Stimulated activated CD8-positive, alpha-beta memory T cell treated with anti-CD3 and anti-CD28 coated beads, Interleukin-4, amount 100 ng/mL, for 24 hours (primary cell): ENCODE results near the gene C14orf119.
"Not testable (repeated sequence)": the region's sequence is repeated elsewhere in the genome, so short reads cannot be mapped to it uniquely, and the experiment has no call there.

Source experiments
- DNase-seq: peaks from one replicate; pipeline ENCODE4 v3.0.0-alpha.2; 2020; ENCODE audit warnings: low read depth

Gene C14orf119

DNA sequence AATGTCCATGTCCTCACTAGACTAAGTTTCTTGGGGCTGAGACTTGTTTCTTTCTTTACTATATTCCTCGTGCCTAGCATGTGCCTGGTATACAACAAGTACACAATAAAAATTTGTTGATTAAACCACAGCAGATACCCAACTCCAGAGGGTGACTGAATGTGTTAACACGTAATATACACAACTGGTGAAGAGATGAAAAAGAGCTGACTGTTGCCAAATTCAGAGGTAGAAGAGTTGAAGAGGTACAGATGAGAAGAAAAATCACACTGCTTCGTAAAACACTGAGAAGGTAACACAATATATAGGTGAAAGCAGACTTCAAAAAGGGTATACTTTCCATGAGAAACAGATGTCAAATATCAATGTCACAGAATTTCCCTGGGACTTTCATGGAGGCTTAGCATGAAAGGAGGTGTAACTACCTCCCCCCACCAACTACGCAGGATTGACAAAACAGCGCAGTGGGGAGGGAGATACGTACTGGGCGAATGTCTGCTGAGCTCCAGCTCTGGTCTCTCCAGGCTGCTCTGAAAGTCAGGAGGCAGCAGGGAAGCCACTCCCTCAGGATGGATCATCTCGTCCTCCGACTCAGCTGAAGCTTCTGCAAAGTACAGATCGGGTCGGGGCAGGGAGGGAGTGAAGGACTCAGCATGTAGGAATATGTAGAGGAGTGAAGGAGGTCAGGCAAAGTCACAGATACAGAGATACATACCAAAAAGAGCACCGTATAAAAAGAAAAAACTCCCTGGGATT lies 5.6 kb upstream of the C14orf119 start:
- DNase-seq: no peak

DNA sequence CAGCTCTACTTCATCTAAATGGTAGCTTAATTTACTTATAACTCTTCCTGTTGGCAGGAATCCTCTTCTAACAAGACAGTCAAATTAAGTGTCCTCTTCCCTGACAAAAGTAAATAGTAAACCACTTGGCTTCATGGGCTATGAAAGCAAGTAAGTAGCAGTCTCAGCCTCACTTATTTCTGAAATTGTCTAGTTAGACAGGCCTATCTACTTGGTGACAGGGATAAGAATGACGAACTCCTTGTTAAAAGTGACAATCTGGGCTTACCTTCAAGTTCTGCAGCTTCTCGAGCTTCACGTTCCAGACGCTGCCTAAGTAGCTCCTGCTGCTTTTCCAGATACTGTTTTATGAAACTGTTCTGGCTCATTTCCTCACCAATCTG lies 5.1 kb upstream of the C14orf119 start:
- DNase-seq: no peak

DNA sequence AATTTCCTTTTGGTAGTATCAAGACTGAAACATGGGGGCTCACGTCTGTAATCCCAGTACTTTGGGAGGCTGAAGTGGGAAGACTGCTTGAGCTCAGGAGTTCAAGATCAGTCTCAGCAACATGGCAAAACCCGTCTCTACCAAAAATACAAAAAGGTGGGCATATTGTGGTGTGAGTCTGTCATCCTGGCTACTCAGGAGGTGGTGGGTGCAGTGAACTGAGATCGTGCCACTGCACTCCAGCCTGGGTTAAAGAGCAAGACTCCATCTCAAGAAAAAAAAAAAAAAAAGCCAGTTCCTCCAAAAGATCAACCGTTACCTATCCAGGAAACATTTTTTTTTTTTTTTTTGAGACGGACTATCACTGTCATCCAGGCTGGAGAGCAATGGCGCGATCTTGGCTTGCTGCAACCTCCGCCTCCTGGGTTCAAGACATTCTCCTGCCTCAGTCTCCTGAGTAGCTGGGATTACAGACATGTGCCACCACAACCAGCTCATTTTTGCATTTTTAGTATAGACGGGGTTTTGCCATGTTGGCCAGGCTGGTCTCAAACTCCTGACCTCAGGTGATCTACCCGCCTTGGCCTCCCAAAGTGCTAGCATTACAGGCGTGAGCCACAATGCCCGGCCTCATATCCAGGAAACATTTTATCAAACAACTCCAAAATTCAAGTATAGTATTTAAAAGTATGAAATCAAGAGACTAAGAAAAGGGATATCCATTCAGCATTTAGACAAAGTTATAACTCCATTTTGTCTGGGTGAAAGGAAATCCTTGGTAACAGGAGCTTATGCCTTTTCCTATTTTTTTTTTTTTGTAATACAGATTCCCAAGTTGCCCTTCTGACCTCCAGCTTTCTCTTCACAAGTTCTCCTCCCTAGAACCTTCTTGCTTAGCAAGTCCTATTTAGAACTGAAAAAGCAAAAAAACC lies 3.7 kb upstream of the C14orf119 start:
- DNase-seq: no peak

DNA sequence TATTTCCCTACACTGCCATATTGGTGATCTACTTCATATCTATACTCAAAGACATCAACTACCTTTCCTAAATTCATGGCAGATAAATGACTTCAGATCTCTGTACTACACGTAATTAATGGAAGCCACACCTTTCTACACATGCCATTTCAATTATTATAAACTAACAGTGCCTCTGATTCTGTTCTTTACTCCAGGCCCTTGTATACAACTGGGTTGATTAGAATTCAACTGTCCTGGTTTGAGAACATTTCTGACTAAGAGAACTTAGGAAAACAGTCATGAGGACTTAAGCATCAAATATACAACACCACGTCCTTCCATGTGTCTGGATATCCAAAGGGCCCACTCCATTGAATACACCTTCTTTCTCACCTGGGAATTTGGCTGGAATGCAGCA lies 2.2 kb upstream of the C14orf119 start:
- no peak for DNase-seq

DNA sequence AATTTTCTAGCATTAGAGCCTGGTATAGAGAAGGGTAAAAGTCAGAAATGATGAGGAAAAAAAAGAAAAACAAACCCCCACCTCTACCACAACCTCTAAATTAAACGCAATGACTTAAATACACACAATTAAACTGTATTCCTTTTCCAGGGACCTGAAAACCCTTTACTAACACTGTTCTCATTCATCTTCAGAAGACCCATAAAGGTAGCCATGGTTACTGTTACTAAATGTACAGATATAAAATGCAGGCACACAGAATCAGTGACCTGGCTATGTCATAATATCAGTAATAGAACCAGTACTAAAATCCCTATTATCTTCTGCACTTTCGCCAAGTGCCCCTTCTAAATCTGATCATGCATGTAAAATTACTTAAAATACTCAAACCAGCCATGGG lies 1.8 kb upstream of the C14orf119 start:
- DNase-seq: no peak

DNA sequence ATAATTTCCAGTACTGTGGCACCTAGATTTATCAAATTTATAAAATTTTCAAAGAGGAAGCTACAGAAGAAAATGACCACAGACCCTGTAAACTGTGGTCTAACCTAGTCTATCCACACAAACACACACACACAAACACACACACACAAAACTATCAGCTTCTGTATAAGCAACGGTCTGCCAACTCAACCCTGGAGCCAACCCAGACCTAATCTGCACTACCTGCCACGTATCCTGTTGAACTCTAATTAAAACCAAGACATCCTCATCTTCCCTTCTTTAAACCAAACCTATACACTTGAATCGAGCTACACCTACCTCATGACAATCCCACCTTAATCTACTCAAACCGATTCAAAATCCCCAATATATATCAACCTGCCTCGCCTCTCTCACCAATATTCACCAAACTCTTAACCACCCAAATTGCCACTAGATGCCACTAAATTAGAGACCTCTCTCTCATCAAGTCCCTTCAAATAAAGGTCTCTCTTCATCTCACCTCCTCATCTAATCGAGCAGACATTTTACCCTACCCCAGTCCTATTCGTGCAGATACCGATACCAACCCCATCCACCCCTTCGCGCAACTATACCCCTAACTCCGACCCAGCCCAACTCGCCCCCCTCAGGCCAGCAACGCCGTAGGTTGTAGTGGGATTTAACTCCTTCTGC lies 1.2 kb upstream of the C14orf119 start:
- DNase-seq: no peak

DNA sequence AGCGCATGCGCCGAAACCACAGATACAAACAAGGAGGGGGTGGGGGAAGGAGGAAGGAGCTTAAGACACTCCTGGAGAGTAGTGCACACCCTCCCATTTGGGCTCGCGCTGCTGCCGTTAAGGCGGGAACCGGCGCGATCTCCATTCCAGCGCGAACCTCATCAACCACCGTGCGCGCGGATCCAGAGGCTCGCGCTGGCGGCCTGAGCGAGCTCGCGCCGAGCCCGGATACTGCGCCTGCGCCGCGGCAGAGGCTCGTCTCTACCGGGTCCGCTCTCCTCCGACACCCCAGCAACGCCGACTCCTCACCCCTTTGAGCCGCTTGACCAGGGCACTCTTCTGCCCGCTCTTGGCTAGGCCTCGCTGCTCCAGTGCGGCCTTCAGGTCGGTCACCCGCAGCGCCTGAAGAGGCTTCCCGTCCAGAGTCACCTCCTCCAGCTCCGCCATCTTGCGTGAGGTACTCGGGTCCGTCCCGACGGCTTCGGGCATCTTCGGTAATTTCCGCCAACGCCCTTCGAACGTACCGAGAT lies 574 bp upstream of the C14orf119 start, which contains the start of gene ACIN1:
ACIN1 (minus strand) TSS at position 471 of the 530 bp plus-strand sequence; CDS start at position 447, 24 bp downstream.
- DNase-seq: peak; percentile 63

DNA sequence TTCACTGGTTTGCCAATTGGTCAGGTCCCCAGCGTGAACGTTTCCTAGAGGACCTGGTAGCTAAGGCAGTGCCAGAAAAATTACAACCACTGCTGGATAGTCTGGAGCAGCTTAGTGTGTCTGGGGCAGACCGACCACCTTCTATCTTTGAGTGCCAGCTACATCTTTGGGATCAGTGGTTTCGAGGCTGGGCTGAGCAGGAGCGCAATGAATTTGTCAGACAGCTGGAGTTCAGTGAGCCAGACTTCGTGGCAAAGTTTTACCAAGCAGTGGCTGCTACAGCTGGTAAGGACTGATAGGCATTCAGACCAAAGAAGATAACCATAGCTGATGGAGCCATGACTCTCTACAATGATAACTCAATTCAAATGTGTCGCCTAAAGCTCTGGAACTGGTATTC lies 2.5 kb downstream of the C14orf119 start:
- DNase-seq: no peak

DNA sequence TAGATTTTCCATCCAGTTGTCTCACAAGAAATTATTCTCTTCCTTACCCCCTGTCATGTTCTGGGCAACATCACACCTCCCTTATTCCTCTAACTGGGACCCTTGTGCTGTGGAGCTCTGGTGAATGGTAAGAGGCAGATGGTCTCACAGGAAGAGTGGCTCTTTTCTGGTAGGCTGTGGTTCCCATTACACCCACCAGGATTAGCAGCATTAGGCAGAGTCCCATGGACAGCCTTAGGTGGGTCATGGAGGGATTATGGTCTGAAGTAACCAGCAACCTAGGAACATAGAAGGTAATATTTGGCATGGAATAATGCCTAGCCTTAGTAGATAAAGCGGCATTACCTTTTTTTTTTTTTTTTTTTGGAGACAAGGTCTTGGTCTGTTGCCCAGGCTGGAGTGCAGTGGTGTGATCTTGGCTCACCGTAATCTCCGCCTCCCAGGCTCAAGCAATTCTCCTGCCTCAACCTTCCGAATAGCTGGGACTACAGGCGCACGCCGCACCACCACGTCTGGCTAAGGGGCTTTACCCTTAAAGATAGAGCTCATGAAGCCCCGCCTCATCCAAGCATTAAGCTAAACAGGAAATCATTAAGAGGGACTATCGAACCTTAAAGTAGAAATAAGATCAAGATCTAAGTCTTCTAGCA lies 4.0 kb downstream of the C14orf119 start:
- DNase-seq: no peak

DNA sequence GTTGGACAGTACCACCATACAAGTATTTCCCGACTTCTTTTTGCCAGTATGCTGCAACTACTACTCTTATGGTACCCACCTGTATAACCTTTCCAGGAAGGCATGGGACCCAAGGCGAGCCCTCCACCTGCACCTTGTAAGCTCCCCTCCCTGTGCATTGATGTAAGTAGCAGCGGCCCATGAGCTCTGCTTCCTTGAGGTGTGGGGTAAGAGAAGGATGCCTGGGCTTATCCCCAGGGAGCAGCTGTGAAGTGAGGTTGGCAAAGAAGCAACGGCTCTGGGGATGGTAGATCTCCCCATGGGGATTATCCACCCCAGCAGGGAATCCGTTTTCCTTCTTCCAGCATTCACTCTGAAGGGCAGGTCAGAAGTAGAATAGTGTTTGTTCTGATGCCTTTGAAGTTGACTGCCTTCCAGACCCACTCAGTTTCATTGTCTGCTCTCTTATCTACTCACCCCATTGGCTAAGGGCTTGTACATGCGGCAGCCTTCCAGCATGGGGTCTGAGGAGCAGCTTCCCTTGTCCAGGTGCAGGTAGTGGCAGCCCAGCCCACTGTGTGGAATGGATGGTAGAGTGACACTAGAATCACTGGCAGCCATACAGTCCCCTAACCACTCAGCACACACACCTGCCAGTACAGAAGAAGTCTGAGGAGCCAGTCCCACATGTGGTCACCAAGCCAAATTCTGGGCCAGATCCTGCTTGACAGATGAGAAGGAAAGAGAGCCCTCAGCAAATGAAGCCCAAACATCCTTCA lies 6.1 kb downstream of the C14orf119 start:
- DNase-seq: no peak

DNA sequence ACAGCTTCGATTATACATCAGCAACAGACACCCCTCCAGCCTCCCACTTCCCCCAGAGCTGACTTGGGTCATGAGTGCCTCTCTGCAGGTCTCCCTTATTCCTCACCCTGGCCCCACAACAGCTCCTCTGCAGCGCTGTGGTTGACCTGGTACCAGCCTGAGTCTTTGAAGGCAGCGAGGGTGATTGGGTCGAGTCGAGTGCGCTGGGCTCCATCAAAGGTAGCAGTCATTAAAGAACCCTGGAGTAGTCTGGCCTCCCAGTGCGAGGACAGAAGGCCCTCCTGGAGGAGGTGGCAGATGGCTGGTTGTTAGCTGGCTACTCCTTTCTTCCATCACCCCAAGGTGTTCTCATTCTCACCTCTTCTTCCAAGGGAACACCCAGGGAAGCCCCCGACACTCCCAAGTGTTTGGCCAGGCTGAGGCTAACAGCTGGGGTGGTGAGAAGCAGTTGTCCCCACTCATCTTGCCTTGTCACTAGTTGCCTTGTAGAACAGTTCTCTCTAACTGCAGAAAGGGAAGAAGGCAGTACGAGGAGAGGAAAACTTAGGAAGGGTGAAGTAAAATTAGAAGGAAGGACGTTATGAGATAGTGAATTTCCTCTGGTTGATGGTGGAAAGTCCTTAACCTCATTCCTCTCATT lies 6.8 kb downstream of the C14orf119 start:
- no peak for DNase-seq

DNA sequence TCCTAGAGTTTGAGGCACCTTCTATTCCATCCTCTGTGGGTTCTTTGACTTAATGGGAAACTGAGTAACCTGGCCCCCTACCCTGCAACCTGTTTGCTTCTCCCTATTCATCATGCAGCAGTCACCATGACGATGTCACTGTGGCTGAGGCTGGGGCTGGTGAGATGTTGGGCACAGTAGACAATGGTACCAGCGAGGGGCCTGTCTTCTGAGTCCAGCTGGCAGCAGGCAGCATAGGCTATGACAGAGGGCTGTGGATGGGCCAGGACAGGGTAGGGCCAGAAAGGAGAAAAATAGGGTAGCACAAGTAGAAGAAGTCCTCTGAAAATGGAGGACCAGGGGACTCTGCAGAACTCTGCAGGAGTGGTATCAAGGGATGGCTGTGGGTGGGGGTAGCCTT lies 7.5 kb downstream of the C14orf119 start:
- DNase-seq: no peak

DNA sequence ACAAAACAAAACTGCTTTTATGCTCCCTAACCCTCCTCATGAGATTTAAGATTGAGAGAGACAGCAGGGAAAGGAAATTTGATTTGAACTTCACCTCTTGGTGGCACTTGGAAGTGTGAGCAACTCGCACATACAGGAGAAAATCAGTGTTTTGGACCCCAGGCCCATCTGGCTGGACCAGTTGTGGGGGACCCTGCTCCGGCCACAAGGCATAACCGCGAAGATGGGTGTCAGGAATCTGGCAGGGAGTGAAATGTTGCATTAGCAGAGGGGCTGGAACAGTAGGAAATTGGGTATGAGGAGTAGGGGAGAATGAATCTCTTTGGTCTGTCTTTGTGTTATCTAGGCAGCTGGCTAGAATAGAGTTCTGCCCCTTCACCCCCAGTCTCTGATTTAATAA lies 8.3 kb downstream of the C14orf119 start:
- no peak for DNase-seq

DNA sequence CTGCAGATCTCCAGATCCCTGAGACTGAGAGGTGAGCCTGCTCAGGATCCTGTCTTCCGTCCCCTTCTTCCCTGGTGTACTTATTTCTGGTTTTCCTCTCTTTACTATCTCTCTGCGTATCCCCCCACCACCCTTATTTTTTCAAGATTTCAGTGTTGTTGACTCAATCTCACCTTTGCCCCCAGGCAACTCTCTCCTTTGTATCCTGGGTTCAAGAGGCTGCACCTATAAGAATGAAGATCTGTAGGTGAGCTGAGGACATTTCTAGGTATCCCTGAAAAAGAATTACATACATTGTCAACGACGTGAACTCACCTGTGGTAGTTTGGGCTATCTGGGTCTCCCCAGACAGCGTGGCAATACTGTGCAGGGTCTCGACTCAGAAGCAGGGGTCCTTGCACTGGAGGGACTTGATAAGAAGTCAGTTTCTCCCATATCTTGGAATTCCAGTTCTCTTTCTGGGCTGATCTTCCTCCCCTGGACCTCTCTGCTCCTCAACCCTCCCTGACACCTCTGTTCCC lies 8.8 kb downstream of the C14orf119 start:
- no peak for DNase-seq

DNA sequence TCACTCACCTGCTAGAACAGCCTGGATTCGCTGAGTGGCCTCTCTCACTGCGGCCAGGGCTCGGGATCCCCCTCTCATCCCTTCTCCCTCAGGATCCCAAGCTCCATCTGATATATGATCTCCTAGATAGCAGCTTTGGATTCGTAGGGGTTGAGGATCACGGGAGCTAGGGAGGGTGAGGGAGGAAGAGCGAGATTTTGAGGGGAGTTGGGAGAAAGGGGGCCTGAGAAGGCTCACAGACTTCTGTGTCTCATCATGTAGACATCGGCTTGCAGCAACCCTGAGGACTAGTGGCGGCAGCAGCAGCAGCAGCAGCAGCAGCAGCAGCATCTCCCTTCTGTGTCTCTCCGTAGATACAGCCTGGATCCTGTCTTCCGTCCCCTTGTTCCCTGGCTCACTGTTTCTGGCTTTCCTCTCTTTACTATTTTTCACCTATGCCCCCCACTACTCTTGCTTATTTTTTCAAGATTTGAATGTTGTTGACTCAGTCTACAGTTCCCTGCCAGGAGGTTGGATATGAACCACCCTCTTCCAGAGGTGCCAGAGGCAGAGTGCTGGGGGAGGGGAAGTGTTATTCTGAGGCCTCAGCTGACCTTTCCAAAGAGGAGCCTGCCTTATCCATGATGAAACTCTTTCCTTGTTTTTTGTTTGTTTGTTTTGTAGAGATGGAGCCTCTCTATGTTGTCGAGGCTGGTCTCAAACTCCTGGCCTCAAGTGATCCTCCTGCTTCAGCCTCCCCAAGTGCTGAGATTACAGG lies 9.5 kb downstream of the C14orf119 start, which contains the start of gene CIROP:
CIROP (minus strand) TSS at position 399 of the 757 bp plus-strand sequence; CDS start at position 330, 69 bp downstream.
- DNase-seq: no peak

DNA sequence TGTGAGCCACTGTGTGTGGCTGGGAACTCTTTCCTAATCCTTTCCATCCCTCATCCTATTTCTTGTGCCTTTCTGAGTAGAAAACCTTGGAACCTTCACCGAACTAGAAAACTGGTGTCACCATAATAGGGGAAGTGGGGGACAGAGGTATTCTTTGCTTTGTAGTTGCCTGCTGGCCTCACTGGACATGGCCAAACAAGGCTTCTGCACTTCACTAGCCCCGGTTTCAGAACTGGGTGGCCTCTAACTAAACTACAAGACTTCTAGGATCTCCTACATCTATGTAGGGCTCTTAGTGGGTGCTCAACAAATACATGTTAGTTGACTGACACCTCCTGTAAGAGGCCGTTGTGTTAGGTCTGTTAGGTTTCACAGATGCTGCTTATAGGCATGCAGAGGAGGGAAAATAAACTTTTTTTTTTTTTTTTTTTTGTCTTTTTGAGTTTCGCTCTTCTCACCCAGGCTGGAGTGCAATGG lies 10.1 kb downstream of the C14orf119 start:
- no peak for DNase-seq

DNA sequence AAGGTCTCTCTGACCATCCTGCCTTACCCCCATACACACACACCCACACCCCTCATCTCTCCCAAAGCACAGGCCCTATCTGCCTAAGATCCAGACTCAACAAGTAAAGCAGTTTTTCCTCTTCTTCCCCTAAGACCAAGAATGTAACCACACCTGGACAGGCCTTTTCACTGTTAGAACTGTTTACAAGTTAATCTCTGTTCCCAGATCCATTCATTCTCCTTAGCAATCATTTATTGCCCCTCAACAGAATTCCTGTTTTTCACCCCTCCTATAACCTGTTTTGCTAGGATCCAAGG lies 11.4 kb downstream of the C14orf119 start:
- no peak for DNase-seq

DNA sequence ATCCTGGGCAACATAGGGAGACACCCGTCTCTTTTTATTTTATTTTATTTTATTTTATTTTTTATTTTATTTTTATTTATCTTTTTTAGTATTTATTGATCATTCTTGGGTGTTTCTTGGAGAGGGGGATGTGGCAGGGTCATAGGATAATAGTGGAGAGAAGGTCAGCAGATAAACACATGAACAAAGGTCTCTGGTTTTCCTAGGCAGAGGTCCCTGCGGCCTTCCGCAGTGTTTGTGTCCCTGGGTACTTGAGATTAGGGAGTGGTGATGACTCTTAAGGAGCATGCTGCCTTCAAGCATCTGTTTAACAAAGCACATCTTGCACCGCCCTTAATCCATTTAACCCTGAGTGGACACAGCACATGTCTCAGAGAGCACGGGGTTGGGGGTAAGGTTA lies 12.3 kb downstream of the C14orf119 start:
- DNase-seq: not testable (repeated sequence)

DNA sequence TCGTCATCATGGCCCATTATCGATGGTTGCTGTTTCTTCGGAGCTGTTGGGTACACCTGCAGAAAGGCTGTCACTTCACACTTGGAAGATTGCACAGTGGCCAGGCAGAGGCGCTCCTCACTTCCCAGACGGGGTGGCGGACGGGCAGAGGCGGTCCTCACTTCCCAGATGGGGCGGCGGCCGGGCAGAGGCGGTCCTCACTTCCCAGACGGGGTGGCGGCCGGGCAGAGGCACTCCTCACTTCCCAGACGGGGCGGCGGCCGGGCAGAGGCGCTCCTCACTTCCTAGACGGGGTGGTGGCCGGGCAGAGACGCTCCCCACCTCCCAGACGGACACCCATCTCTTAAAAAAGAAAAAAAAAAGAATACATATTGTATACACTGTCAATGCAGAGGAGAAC lies 12.9 kb downstream of the C14orf119 start:
- not testable (repeated sequence) for DNase-seq
